Measurements from ENCODE around the gene OSER1. TPM values are rescaled to one million over a fixed set of nuclear protein-coding genes. Genes with fewer than 3 reads are reported as not detected.

OSER1 gene
- total and polyA plus RNA-seq, 2 of the 8 experiments (the other 6 are each of a cell fraction or from before 2014, with no cell fraction given), result 24.5 to 31.8 TPM

DNA sequence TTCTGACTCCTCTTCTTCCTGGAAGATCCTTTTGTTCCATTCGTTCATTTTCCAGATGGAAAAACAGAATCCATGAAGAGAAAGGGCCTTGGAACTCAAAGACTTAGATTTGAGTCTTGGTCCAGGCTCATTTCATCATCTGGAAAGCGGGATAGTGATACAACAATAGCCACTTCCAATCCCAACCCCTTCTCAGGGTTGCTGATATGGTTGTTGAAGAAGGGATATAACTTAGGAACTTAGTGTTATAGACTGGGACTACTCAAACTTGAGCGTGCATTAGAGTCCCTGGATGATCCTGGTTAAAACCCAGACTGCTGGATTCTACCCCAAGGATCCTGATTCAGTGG, 37.8 kb upstream of the OSER1 start:
- no peak overlapping the region for H2BK20ac ChIP-seq (ENCODE audit: low read length)
- H3K18ac ChIP-seq (ENCODE audit: extremely low read depth, low read length), result no peak overlapping the region
- ChIA-PET CTCF (ENCODE audit: partially characterized antibody) (interaction anchor here (1.0 to 4.7 kb wide), 11 partner anchors 13 to 137 kb away, joined by 3 to 23 read pairs (median 8); no protein-coding TSS in a partner anchor), POLR2A (ENCODE audit: partially characterized antibody) (interaction anchor here (1.8 to 2.2 kb wide), 2 partner anchors 14 to 76 kb away, joined by 5 to 9 read pairs; no protein-coding TSS in a partner anchor)
- no peak overlapping the region for H3K4ac ChIP-seq (replicated peaks; ENCODE audit: insufficient read length, low read depth, low read length)
- no peak for FAIRE-seq
- no peaks in the 10 kb centered on the region for H3K9me3 ChIP-seq (ENCODE audit: insufficient read depth in 2 of 2, low read depth in 1 of 2, low read length in 1 of 2)
- no peak overlapping the region for H3K27ac ChIP-seq (ENCODE audit: low read depth, low read length)
- H3K4me3 ChIP-seq (ENCODE audit: extremely low read depth in 1 of 4, insufficient read depth in 2 of 4, low read depth in 3 of 4, low read length in 4 of 4), result peak overlapping the region in 1 of 4 experiments; percentile 93; a peak in 1 of 8 replicates
- TF ChIP-seq JUN (IDR thresholded peaks at IDR 0.05; ENCODE audit: low read depth, low read length) (no peak), ZNF274 (IDR thresholded peaks at IDR 0.05; ENCODE audit: borderline replicate concordance, extremely low read depth, low read length) (no peak), TEAD4 (IDR thresholded peaks at IDR 0.05; ENCODE audit: low read depth, low read length) (no peak), TAF1 (IDR thresholded peaks at IDR 0.05; ENCODE audit: low read depth, low read length) (no peak), SP1 (IDR thresholded peaks at IDR 0.05; ENCODE audit: low read depth, low read length) (no peak), GTF2F1 (IDR thresholded peaks at IDR 0.05; ENCODE audit: borderline replicate concordance, low read depth, low read length) (no peak), ASH2L (IDR thresholded peaks at IDR 0.05; ENCODE audit: low read length) (no peak), TBP (IDR thresholded peaks at IDR 0.05; ENCODE audit: low read depth, low read length) (no peak), CBX5 (IDR thresholded peaks at IDR 0.05; ENCODE audit: low read depth, low read length) (no peak), FOSL1 (IDR thresholded peaks at IDR 0.05; ENCODE audit: insufficient read depth, low read depth, low read length) (no peak), YY1 (IDR thresholded peaks at IDR 0.05; ENCODE audit: low read depth, low read length) (no peak), SIN3A (conservative IDR thresholded peaks at IDR 0.05 in 1 of 2, IDR thresholded peaks at IDR 0.05 in 1 of 2; ENCODE audit: low read depth in 1 of 2, low read length in 2 of 2) (no peak)
- no peak overlapping the region for H2BK15ac ChIP-seq (ENCODE audit: low read length)
- no peak overlapping the region for H2BK120ac ChIP-seq (replicated peaks; ENCODE audit: low read depth, low read length)
- no peaks in the 10 kb centered on the region for H3K36me3 ChIP-seq (ENCODE audit: control insufficient read depth in 2 of 4, insufficient read depth in 4 of 4, low read length in 3 of 4)
- H2AFZ ChIP-seq (ENCODE audit: low read length), result no peak overlapping the region
- H2BK12ac ChIP-seq (ENCODE audit: low read depth, low read length), result no peak overlapping the region
- no peak overlapping the region for H4K91ac ChIP-seq (replicated peaks; ENCODE audit: insufficient read length, low read length)
- peaks cover 11% of the 10 kb centered on the region for H3K23me2 ChIP-seq (ENCODE audit: low read depth, low read length)
- no peak overlapping the region for H4K8ac ChIP-seq (ENCODE audit: extremely low read depth, insufficient read depth, low read length)
- H3K27me3 ChIP-seq (replicated peaks in 1 of 4; ENCODE audit: control insufficient read depth in 3 of 4, extremely low read depth in 1 of 4, insufficient read depth in 3 of 4, low read length in 3 of 4), result no peaks in the 10 kb centered on the region
- no peaks in the 10 kb centered on the region for H3K79me2 ChIP-seq (ENCODE audit: control insufficient read depth in 1 of 2, insufficient read depth in 2 of 2, low read length in 2 of 2)
- H3K56ac ChIP-seq (replicated peaks; ENCODE audit: insufficient read length, low read depth, low read length), result no peak overlapping the region
- no peak overlapping the region for H2BK5ac ChIP-seq (ENCODE audit: low read depth, low read length)
- DNase-seq (ENCODE audit: low read depth in 1 of 2, low spot score in 2 of 2), result no peak
- no peak overlapping the region for H3K23ac ChIP-seq (ENCODE audit: insufficient read length)
- no peak overlapping the region for H3K14ac ChIP-seq (ENCODE audit: insufficient read length)
- H4K5ac ChIP-seq (ENCODE audit: insufficient read length, low read depth, low read length), result no peak overlapping the region
- peaks cover 0 to 6% (median 0%) of the 10 kb centered on the region in 4 experiments; a peak in 4 of 7 replicates for H3K4me1 ChIP-seq (replicated peaks in 1 of 4; ENCODE audit: control insufficient read depth in 3 of 4, insufficient read depth in 4 of 4, low read length in 3 of 4)
- H3K79me1 ChIP-seq (ENCODE audit: low read depth, low read length), result no peaks in the 10 kb centered on the region
- H3K4me2 ChIP-seq (ENCODE audit: insufficient read depth in 1 of 2, low read depth in 2 of 2, low read length in 2 of 2), result peak overlapping the region; percentile 78 to 99; a peak in 2 of 4 replicates
- H2AK5ac ChIP-seq (ENCODE audit: low read depth, low read length), result no peak overlapping the region
- no peak overlapping the region for H3K9ac ChIP-seq (replicated peaks in 1 of 4; ENCODE audit: extremely low read depth in 1 of 4, low read depth in 3 of 4, low read length in 3 of 4)
- 37% methylated on average over 3 of the region's 3 CpGs; no CpG with 5 or more reads in 1 of the 2 experiments for WGBS, 2 experiments (ENCODE audit: extremely low coverage in 1 of 2, insufficient coverage in 1 of 2, insufficient read length in 1 of 2, insufficient replicate concordance in 2 of 2, low coverage in 1 of 2, low lambda C conversion rate in 2 of 2, missing lambda C conversion rate in 1 of 2)
- peaks cover 0 to 2% of the 10 kb centered on the region in 2 experiments for H4K20me1 ChIP-seq (replicated peaks in 1 of 2; ENCODE audit: control insufficient read depth in 1 of 2, insufficient read depth in 2 of 2, low read length in 2 of 2)
